ENCODE data around the gene SLC6A11. TPM values are rescaled to one million over a fixed set of nuclear protein-coding genes. Genes with fewer than 3 reads are reported as not detected.

The SLC6A11 gene
- total RNA-seq, 6 experiments from 2014 or later: 0.05 TPM; not detected in 5

- H3K9me3 Mint-ChIP-seq: no peaks in the 10 kb centered on the region
- no peak overlapping the region for H3K27ac Mint-ChIP-seq
- H3K36me3 Mint-ChIP-seq (ENCODE audit: low read depth): no peaks in the 10 kb centered on the region
- H3K27me3 Mint-ChIP-seq (ENCODE audit: insufficient read depth): peaks cover 45% of the 10 kb centered on the region
- H3K4me3 Mint-ChIP-seq: no peak overlapping the region
- no peaks in the 10 kb centered on the region for H3K4me1 Mint-ChIP-seq (ENCODE audit: low read depth)
- no peak for DNase-seq
- TF ChIP-seq CTCF (IDR thresholded peaks at IDR 0.05): peak; percentile 60
Observed at GRCh38 chr3:10772271-10773161, 43.5 kb upstream of the SLC6A11 start.

- Mint-ChIP-seq H3K36me3 (ENCODE audit: low read depth) (no peaks in the 10 kb centered on the region), H3K27ac (no peak overlapping the region), H3K27me3 (ENCODE audit: insufficient read depth) (peaks cover 42% of the 10 kb centered on the region), H3K4me1 (ENCODE audit: low read depth) (no peaks in the 10 kb centered on the region), H3K9me3 (no peaks in the 10 kb centered on the region), H3K4me3 (no peak overlapping the region)
- DNase-seq: no peak
- TF ChIP-seq CTCF (IDR thresholded peaks at IDR 0.05): no peak
Observed at GRCh38 chr3:10774129-10774670, 41.8 kb upstream of the SLC6A11 start.

- Mint-ChIP-seq H3K36me3 (ENCODE audit: low read depth) (no peaks in the 10 kb centered on the region), H3K9me3 (no peaks in the 10 kb centered on the region), H3K4me3 (no peak overlapping the region), H3K27ac (no peak overlapping the region), H3K27me3 (ENCODE audit: insufficient read depth) (peaks cover 45% of the 10 kb centered on the region), H3K4me1 (ENCODE audit: low read depth) (no peaks in the 10 kb centered on the region)
- DNase-seq: no peak
- TF ChIP-seq CTCF (IDR thresholded peaks at IDR 0.05): no peak
Observed at GRCh38 chr3:10774825-10775224, 41.2 kb upstream of the SLC6A11 start.

- Mint-ChIP-seq H3K36me3 (ENCODE audit: low read depth) (no peaks in the 10 kb centered on the region), H3K9me3 (no peaks in the 10 kb centered on the region), H3K27me3 (ENCODE audit: insufficient read depth) (peaks cover 45% of the 10 kb centered on the region), H3K4me3 (no peak overlapping the region), H3K4me1 (ENCODE audit: low read depth) (no peaks in the 10 kb centered on the region), H3K27ac (no peak overlapping the region)
- no peak for DNase-seq
- TF ChIP-seq CTCF (IDR thresholded peaks at IDR 0.05): no peak
Observed at GRCh38 chr3:10775259-10775658, 40.8 kb upstream of the SLC6A11 start.

GRCh38 chr3:10775828-10776227 lies 40.2 kb upstream of the SLC6A11 start:
- no peaks in the 10 kb centered on the region for H3K9me3 Mint-ChIP-seq
- no peaks in the 10 kb centered on the region for H3K36me3 Mint-ChIP-seq (ENCODE audit: low read depth)
- no peak for DNase-seq
- H3K27ac Mint-ChIP-seq: no peak overlapping the region
- peaks cover 41% of the 10 kb centered on the region for H3K27me3 Mint-ChIP-seq (ENCODE audit: insufficient read depth)
- no peaks in the 10 kb centered on the region for H3K4me1 Mint-ChIP-seq (ENCODE audit: low read depth)
- TF ChIP-seq CTCF (IDR thresholded peaks at IDR 0.05): no peak
- no peak overlapping the region for H3K4me3 Mint-ChIP-seq
